Thyroid gland (tissue), 4 donors: Measurements from ENCODE around the gene KIRREL3.

Source experiments
- POLR2A ChIP-seq, 2 donors: fragments of 450-650 bp; IDR thresholded peaks; one replicate each; pipeline ENCODE4 v1.6.1; 2017; ENCODE audit warnings: antibody characterized with exemption in 2 of 2, mild to moderate bottlenecking in 2 of 2, moderate library complexity in 1 of 2
- TF ChIP-seq, protein P1 (sequence below), 6 experiments: fragments of 200-600 bp in 3 of 6; fragments of 450-650 bp in 3 of 6; sonication (generic) in 3 of 6; IDR thresholded peaks; one replicate each; pipeline ENCODE4 v1.5.1; 2016 to 2019; ENCODE audit warnings: antibody characterized with exemption in 6 of 6, mild to moderate bottlenecking in 2 of 6, inconsistent platforms in 1 of 6, moderate library complexity in 1 of 6

DNA sequence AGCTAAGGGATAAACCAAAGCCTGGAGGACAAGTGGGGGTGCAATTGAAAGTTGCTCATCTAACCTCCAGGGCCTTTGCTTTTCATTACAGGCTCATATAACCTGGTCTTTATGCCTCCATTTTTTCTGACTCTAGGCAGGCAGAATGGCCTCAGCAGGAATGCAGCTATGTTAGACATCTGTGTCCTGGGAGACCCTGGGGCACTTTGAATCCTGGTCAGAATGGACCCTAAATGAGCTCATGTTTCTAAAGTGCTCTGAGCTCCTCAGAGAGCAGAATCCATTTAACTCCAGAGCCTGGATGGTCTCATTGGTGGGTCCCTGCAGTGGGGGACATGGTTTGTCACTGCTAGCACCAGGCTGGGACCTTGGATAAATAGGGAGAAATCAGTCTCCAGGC lies 177.3 kb downstream of the KIRREL3 start:
- TF ChIP-seq, protein P1, sequence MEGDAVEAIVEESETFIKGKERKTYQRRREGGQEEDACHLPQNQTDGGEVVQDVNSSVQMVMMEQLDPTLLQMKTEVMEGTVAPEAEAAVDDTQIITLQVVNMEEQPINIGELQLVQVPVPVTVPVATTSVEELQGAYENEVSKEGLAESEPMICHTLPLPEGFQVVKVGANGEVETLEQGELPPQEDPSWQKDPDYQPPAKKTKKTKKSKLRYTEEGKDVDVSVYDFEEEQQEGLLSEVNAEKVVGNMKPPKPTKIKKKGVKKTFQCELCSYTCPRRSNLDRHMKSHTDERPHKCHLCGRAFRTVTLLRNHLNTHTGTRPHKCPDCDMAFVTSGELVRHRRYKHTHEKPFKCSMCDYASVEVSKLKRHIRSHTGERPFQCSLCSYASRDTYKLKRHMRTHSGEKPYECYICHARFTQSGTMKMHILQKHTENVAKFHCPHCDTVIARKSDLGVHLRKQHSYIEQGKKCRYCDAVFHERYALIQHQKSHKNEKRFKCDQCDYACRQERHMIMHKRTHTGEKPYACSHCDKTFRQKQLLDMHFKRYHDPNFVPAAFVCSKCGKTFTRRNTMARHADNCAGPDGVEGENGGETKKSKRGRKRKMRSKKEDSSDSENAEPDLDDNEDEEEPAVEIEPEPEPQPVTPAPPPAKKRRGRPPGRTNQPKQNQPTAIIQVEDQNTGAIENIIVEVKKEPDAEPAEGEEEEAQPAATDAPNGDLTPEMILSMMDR (IDR thresholded peaks at IDR 0.05): no peak
- TF ChIP-seq POLR2A (IDR thresholded peaks at IDR 0.05): no peak
